ENCODE results near the gene IPO11. TPM values are rescaled to one million over a fixed set of nuclear protein-coding genes. Genes with fewer than 3 reads are reported as not detected.

IPO11 gene
- total and polyA plus RNA-seq, 4 donors, result 4.7 to 20.6 (median 9.0) TPM

GRCh38 chr5:62475072-62475471, 62.5 kb downstream of the IPO11 start:
- Histone ChIP-seq H3K36me3 (ENCODE audit: control insufficient read depth in 4 of 4, insufficient read depth in 3 of 4, low read depth in 1 of 4, low read length in 3 of 4) (no peaks in the 10 kb centered on the region), H3K27ac (ENCODE audit: low read depth in 1 of 2, low read length in 2 of 2) (no peak overlapping the region), H3K27me3 (ENCODE audit: control insufficient read depth in 4 of 4, insufficient read depth in 4 of 4, low read length in 3 of 4) (no peaks in the 10 kb centered on the region), H3K9me3 (ENCODE audit: control insufficient read depth in 4 of 4, low read length in 3 of 4) (no peaks in the 10 kb centered on the region), H3K9ac (ENCODE audit: low read depth in 1 of 2, low read length in 2 of 2) (no peak overlapping the region), H3K4me3 (ENCODE audit: low read depth in 1 of 3, low read length in 3 of 3) (no peak overlapping the region), H3K4me1 (ENCODE audit: control insufficient read depth in 4 of 4, insufficient read depth in 4 of 4, low read length in 3 of 4) (no peaks in the 10 kb centered on the region)
- TF ChIP-seq EGR1 (IDR thresholded peaks at IDR 0.05; ENCODE audit: low read depth in 2 of 2), result no peak
- no peak for TF ChIP-seq RXRA (IDR thresholded peaks at IDR 0.05)
- TF ChIP-seq, protein P1, sequence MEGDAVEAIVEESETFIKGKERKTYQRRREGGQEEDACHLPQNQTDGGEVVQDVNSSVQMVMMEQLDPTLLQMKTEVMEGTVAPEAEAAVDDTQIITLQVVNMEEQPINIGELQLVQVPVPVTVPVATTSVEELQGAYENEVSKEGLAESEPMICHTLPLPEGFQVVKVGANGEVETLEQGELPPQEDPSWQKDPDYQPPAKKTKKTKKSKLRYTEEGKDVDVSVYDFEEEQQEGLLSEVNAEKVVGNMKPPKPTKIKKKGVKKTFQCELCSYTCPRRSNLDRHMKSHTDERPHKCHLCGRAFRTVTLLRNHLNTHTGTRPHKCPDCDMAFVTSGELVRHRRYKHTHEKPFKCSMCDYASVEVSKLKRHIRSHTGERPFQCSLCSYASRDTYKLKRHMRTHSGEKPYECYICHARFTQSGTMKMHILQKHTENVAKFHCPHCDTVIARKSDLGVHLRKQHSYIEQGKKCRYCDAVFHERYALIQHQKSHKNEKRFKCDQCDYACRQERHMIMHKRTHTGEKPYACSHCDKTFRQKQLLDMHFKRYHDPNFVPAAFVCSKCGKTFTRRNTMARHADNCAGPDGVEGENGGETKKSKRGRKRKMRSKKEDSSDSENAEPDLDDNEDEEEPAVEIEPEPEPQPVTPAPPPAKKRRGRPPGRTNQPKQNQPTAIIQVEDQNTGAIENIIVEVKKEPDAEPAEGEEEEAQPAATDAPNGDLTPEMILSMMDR (IDR thresholded peaks at IDR 0.05; ENCODE audit: low read depth, low read length, missing input control), result no peak
- TF ChIP-seq, protein P2, sequence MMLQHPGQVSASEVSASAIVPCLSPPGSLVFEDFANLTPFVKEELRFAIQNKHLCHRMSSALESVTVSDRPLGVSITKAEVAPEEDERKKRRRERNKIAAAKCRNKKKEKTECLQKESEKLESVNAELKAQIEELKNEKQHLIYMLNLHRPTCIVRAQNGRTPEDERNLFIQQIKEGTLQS (IDR thresholded peaks at IDR 0.05), result no peak
- TF ChIP-seq, protein P3, sequence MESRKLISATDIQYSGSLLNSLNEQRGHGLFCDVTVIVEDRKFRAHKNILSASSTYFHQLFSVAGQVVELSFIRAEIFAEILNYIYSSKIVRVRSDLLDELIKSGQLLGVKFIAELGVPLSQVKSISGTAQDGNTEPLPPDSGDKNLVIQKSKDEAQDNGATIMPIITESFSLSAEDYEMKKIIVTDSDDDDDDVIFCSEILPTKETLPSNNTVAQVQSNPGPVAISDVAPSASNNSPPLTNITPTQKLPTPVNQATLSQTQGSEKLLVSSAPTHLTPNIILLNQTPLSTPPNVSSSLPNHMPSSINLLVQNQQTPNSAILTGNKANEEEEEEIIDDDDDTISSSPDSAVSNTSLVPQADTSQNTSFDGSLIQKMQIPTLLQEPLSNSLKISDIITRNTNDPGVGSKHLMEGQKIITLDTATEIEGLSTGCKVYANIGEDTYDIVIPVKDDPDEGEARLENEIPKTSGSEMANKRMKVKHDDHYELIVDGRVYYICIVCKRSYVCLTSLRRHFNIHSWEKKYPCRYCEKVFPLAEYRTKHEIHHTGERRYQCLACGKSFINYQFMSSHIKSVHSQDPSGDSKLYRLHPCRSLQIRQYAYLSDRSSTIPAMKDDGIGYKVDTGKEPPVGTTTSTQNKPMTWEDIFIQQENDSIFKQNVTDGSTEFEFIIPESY (IDR thresholded peaks at IDR 0.05), result no peak
- no peak for TF ChIP-seq RAD21 (IDR thresholded peaks at IDR 0.05)
- DNase-seq (ENCODE audit: low spot score), result no peak
- WGBS, result 97% methylated on average over 9 of the region's 9 CpGs

GRCh38 chr5:62477801-62478200, 65.2 kb downstream of the IPO11 start:
- Histone ChIP-seq H3K27ac (ENCODE audit: low read depth in 1 of 2, low read length in 2 of 2) (no peak overlapping the region), H3K9me3 (ENCODE audit: control insufficient read depth in 4 of 4, low read length in 3 of 4) (no peaks in the 10 kb centered on the region), H3K4me3 (ENCODE audit: low read depth in 1 of 3, low read length in 3 of 3) (no peak overlapping the region), H3K36me3 (ENCODE audit: control insufficient read depth in 4 of 4, insufficient read depth in 3 of 4, low read depth in 1 of 4, low read length in 3 of 4) (no peaks in the 10 kb centered on the region), H3K4me1 (ENCODE audit: control insufficient read depth in 4 of 4, insufficient read depth in 4 of 4, low read length in 3 of 4) (no peaks in the 10 kb centered on the region), H3K27me3 (ENCODE audit: control insufficient read depth in 4 of 4, insufficient read depth in 4 of 4, low read length in 3 of 4) (no peaks in the 10 kb centered on the region), H3K9ac (ENCODE audit: low read depth in 1 of 2, low read length in 2 of 2) (no peak overlapping the region)
- 97% methylated on average over 2 of the region's 2 CpGs for WGBS
- TF ChIP-seq, protein P4, sequence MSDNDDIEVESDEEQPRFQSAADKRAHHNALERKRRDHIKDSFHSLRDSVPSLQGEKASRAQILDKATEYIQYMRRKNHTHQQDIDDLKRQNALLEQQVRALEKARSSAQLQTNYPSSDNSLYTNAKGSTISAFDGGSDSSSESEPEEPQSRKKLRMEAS (IDR thresholded peaks at IDR 0.05), result no peak
- no peak for TF ChIP-seq GABPA (IDR thresholded peaks at IDR 0.05 in 1 of 2, conservative IDR thresholded peaks at IDR 0.05 in 1 of 2)
- TF ChIP-seq HNF4A (conservative IDR thresholded peaks at IDR 0.05), result no peak
- no peak for TF ChIP-seq SP1 (IDR thresholded peaks at IDR 0.05)
- no peak for TF ChIP-seq RAD21 (IDR thresholded peaks at IDR 0.05)
- no peak for TF ChIP-seq JUND (IDR thresholded peaks at IDR 0.05)
- no peak for TF ChIP-seq EGR1 (IDR thresholded peaks at IDR 0.05; ENCODE audit: low read depth in 2 of 2)
- no peak for TF ChIP-seq FOXA2 (IDR thresholded peaks at IDR 0.05)
- no peak for DNase-seq (ENCODE audit: low spot score)

DNA sequence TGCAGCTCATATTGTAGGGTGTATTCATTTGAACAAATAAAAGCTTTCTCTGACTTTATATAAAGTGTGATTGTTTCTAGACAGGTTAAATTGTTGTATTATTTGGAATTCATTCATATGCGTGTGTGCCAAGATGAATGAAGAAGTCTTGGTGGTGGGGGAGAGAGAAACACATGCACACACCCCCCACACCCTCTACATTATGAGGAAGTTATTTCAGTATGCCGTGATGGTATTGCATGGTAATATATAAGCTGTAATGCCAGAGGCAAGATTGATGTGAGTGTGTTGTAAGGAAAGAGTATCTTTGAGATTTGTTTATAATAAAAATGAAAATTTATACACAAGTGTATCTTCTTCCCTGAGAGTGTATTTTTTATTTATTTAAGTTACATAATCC, 71.0 kb downstream of the IPO11 start:
- WGBS, result 87% methylated on average over 2 of the region's 2 CpGs

More for the DNA sequence above, 71.0 kb downstream of the IPO11 start:
- peaks cover 0 to 4% (median 1%) of the 10 kb centered on the region in 4 donors for H3K36me3 ChIP-seq (ENCODE audit: control insufficient read depth in 4 of 4, insufficient read depth in 3 of 4, low read depth in 1 of 4, low read length in 3 of 4)
- H3K27me3 ChIP-seq (ENCODE audit: control insufficient read depth in 4 of 4, insufficient read depth in 4 of 4, low read length in 3 of 4), result no peaks in the 10 kb centered on the region
- TF ChIP-seq RXRA (IDR thresholded peaks at IDR 0.05) (no peak), FOXA1 (IDR thresholded peaks at IDR 0.05) (no peak), JUND (IDR thresholded peaks at IDR 0.05) (no peak), TAF1 (conservative IDR thresholded peaks at IDR 0.05) (no peak), NR2F2 (IDR thresholded peaks at IDR 0.05) (no peak), HNF4G (IDR thresholded peaks at IDR 0.05) (no peak), GABPA (IDR thresholded peaks at IDR 0.05 in 1 of 2, conservative IDR thresholded peaks at IDR 0.05 in 1 of 2) (no peak)
- TF ChIP-seq, protein P2 (IDR thresholded peaks at IDR 0.05), result no peak
- TF ChIP-seq, protein P3 (IDR thresholded peaks at IDR 0.05), result no peak
- H3K9ac ChIP-seq (ENCODE audit: low read depth in 1 of 2, low read length in 2 of 2), result no peak overlapping the region
- H3K27ac ChIP-seq (ENCODE audit: low read depth in 1 of 2, low read length in 2 of 2), result no peak overlapping the region
- no peak for DNase-seq (ENCODE audit: low spot score)
- H3K9me3 ChIP-seq (ENCODE audit: control insufficient read depth in 4 of 4, low read length in 3 of 4), result no peaks in the 10 kb centered on the region
- H3K4me1 ChIP-seq (ENCODE audit: control insufficient read depth in 4 of 4, insufficient read depth in 4 of 4, low read length in 3 of 4), result no peaks in the 10 kb centered on the region
- H3K4me3 ChIP-seq (ENCODE audit: low read depth in 1 of 3, low read length in 3 of 3), result no peak overlapping the region

All from liver (tissue), 9 donors.